ENCODE results near the gene MAT1A.
"Not testable (repeated sequence)": the region's sequence is repeated elsewhere in the genome, so short reads cannot be mapped to it uniquely, and the experiment has no call there.

The MAT1A gene

GRCh38 chr10:80264081-80265056 lies 25.1 kb downstream of the MAT1A start:
- DNase-seq, result no peak

GRCh38 chr10:80261316-80262030 lies 28.0 kb downstream of the MAT1A start:
- no peak for DNase-seq

- no peak for DNase-seq
Measured at GRCh38 chr10:80260295-80261243, 28.9 kb downstream of the MAT1A start.

GRCh38 chr10:80259405-80259871 lies 30.0 kb downstream of the MAT1A start:
- no peak for DNase-seq

- not testable (repeated sequence) for DNase-seq
Measured at GRCh38 chr10:80256798-80257197, 32.7 kb downstream of the MAT1A start.

- DNase-seq, result not testable (repeated sequence)
Measured at GRCh38 chr10:80254726-80255125, 34.7 kb downstream of the MAT1A start.

GRCh38 chr10:80253963-80254271 lies 35.5 kb downstream of the MAT1A start:
- DNase-seq, result not testable (repeated sequence)

GRCh38 chr10:80253266-80253962 lies 36.0 kb downstream of the MAT1A start:
- no peak for DNase-seq

GRCh38 chr10:80252296-80252887 lies 37.1 kb downstream of the MAT1A start:
- DNase-seq, result no peak

GRCh38 chr10:80251703-80252280 lies 37.7 kb downstream of the MAT1A start:
- DNase-seq, result not testable (repeated sequence)

- DNase-seq, result not testable (repeated sequence)
Measured at GRCh38 chr10:80250399-80250798, 39.1 kb downstream of the MAT1A start.

- DNase-seq, result not testable (repeated sequence)
Measured at GRCh38 chr10:80249906-80250305, 39.6 kb downstream of the MAT1A start.

GRCh38 chr10:80247611-80248010 lies 41.8 kb downstream of the MAT1A start:
- not testable (repeated sequence) for DNase-seq

- not testable (repeated sequence) for DNase-seq
Measured at GRCh38 chr10:80244371-80244770, 45.1 kb downstream of the MAT1A start.

GRCh38 chr10:80242341-80242740 lies 47.1 kb downstream of the MAT1A start:
- DNase-seq, result not testable (repeated sequence)

GRCh38 chr10:80236457-80236856 lies 53.0 kb downstream of the MAT1A start:
- not testable (repeated sequence) for DNase-seq

GRCh38 chr10:80234331-80235235 lies 54.9 kb downstream of the MAT1A start:
- not testable (repeated sequence) for DNase-seq

GRCh38 chr10:80233871-80234270 lies 55.6 kb downstream of the MAT1A start:
- not testable (repeated sequence) for DNase-seq

GRCh38 chr10:80226723-80227122 lies 62.7 kb downstream of the MAT1A start:
- not testable (repeated sequence) for DNase-seq

GRCh38 chr10:80223031-80223419 lies 66.4 kb downstream of the MAT1A start:
- not testable (repeated sequence) for DNase-seq

Measured in activated gamma-delta T cell (primary cell).